H9 (cell line): ENCODE measurements around the gene ARFGEF3. TPM values are rescaled to one million over a fixed set of nuclear protein-coding genes. Genes with fewer than 3 reads are reported as not detected.

Experiments used
- DNase-seq: peaks from one replicate; pipeline ENCODE4 v3.0.0-alpha.2; 2017
- H2AFZ ChIP-seq: one replicate; pipeline ENCODE4 v1.6.1; 2013; ENCODE audit warnings: mild to moderate bottlenecking, low read length, control low read depth, moderate library complexity
- H2AK5ac ChIP-seq: 2 replicates; pipeline ENCODE4 v1.6.1; 2013; ENCODE audit warnings: low read length, control low read depth, mixed read lengths; ENCODE audit not compliant: insufficient read length
- H2BK120ac ChIP-seq: one replicate; pipeline ENCODE4 v1.6.1; 2013; ENCODE audit warnings: low read depth, mild to moderate bottlenecking, low read length, control low read depth, inconsistent platforms; ENCODE audit not compliant: poor library complexity, severe bottlenecking
- H2BK12ac ChIP-seq: 2 replicates; pipeline ENCODE4 v1.6.1; 2013; ENCODE audit warnings: low read length, control low read depth, mixed read lengths, low read depth; ENCODE audit not compliant: insufficient read length
- H2BK15ac ChIP-seq: 2 replicates; pipeline ENCODE4 v1.6.1; 2013; ENCODE audit warnings: low read depth, low read length, control low read depth
- H2BK20ac ChIP-seq: one replicate; pipeline ENCODE4 v1.6.1; 2013; ENCODE audit warnings: low read depth, mild to moderate bottlenecking, low read length, control low read depth, inconsistent platforms; ENCODE audit not compliant: poor library complexity, severe bottlenecking
- H2BK5ac ChIP-seq: 2 replicates; pipeline ENCODE4 v1.6.1; 2013; ENCODE audit warnings: low read length, control low read depth, mixed read lengths; ENCODE audit not compliant: insufficient read length
- H3K14ac ChIP-seq: 2 replicates; pipeline ENCODE4 v1.6.1; 2013; ENCODE audit warnings: low read length, control low read depth; ENCODE audit not compliant: insufficient read depth
- H3K18ac ChIP-seq: 2 replicates; pipeline ENCODE4 v1.6.1; 2013; ENCODE audit warnings: low read depth, mild to moderate bottlenecking, mixed read lengths, low read length, control low read depth; ENCODE audit not compliant: insufficient read length
- H3K23ac ChIP-seq: 2 replicates; pipeline ENCODE4 v1.6.1; 2013; ENCODE audit warnings: low read length, control low read depth, mixed read lengths, low read depth; ENCODE audit not compliant: insufficient read length
- H3K23me2 ChIP-seq: 2 replicates; pipeline ENCODE4 v1.6.1; 2013; ENCODE audit warnings: low read depth, mild to moderate bottlenecking, mixed read lengths, low read length, control low read depth; ENCODE audit not compliant: insufficient read length, poor library complexity, severe bottlenecking
- H3K27ac ChIP-seq: 2 replicates; pipeline ENCODE4 v1.5.1; 2013; ENCODE audit warnings: low read length, control low read depth, mixed read lengths, low read depth; ENCODE audit not compliant: insufficient read length
- H3K27me3 ChIP-seq: 2 replicates; pipeline ENCODE4 v1.6.1; 2013; ENCODE audit warnings: low read length, control low read depth, inconsistent platforms; ENCODE audit not compliant: insufficient read depth
- H3K4ac ChIP-seq: 2 replicates; pipeline ENCODE4 v1.6.1; 2013; ENCODE audit warnings: low read depth, mild to moderate bottlenecking, control low read depth, inconsistent platforms, low read length, moderate library complexity
- H3K4me1 ChIP-seq: 2 replicates; pipeline ENCODE4 v1.6.1; 2013; ENCODE audit warnings: low read length, control low read depth, inconsistent platforms; ENCODE audit not compliant: insufficient read depth
- H3K4me2 ChIP-seq: 2 replicates; pipeline ENCODE4 v1.6.1; 2013; ENCODE audit warnings: low read length, control low read depth, mixed read lengths; ENCODE audit not compliant: insufficient read length, insufficient read depth
- H3K56ac ChIP-seq: 2 replicates; pipeline ENCODE4 v1.6.1; 2013; ENCODE audit warnings: low read depth, mild to moderate bottlenecking, mixed read lengths, low read length, control low read depth; ENCODE audit not compliant: insufficient read length
- H3K79me1 ChIP-seq: 2 replicates; pipeline ENCODE4 v1.6.1; 2013; ENCODE audit warnings: low read depth, mild to moderate bottlenecking, moderate library complexity, low read length, control low read depth, inconsistent platforms; ENCODE audit not compliant: insufficient read depth, poor library complexity, severe bottlenecking
- H3K79me2 ChIP-seq: 2 replicates; pipeline ENCODE4 v1.6.1; 2013; ENCODE audit warnings: low read length, control low read depth, inconsistent platforms; ENCODE audit not compliant: insufficient read depth
- H3K9ac ChIP-seq: 2 replicates; pipeline ENCODE4 v1.6.1; 2013; ENCODE audit warnings: low read length, control low read depth, mixed read lengths; ENCODE audit not compliant: insufficient read length; ENCODE audit errors: extremely low read depth
- H3K9me3 ChIP-seq: one replicate; pipeline ENCODE4 v1.6.1; 2013; ENCODE audit warnings: low read depth, low read length, inconsistent platforms; ENCODE audit not compliant: control insufficient read depth
- H3T11ph ChIP-seq: one replicate; pipeline ENCODE4 v1.6.1; 2013; ENCODE audit warnings: mild to moderate bottlenecking, low read length, control low read depth, inconsistent platforms
- H4K20me1 ChIP-seq: one replicate; pipeline ENCODE4 v1.6.1; 2013; ENCODE audit not compliant: control insufficient read depth, insufficient read length, insufficient read depth
- H4K5ac ChIP-seq: 2 replicates; pipeline ENCODE4 v1.6.1; 2013; ENCODE audit warnings: low read depth, mild to moderate bottlenecking, mixed read lengths, low read length, control low read depth; ENCODE audit not compliant: insufficient read length
- H4K8ac ChIP-seq: replicated peaks from 2 replicates; pipeline ENCODE4 v1.6.1; 2013; ENCODE audit warnings: low read length, control low read depth, mixed read lengths, low read depth; ENCODE audit not compliant: insufficient read length
- H4K91ac ChIP-seq: 2 replicates; pipeline ENCODE4 v1.6.1; 2013; ENCODE audit warnings: low read depth, mild to moderate bottlenecking, moderate library complexity, mixed read lengths, low read length, control low read depth; ENCODE audit not compliant: insufficient read length
- H3K27ac Mint-ChIP-seq, 3 experiments: 2 replicates in 2 of 3; 3 replicates in 1 of 3; pipeline ENCODE4 v1.8.0; 2020 to 2021; ENCODE audit warnings: mixed read lengths in 3 of 3, mild to moderate bottlenecking in 1 of 3, moderate library complexity in 1 of 3
- H3K27me3 Mint-ChIP-seq: 2 replicates; pipeline ENCODE4 v1.8.0; 2021; ENCODE audit warnings: low read depth, mild to moderate bottlenecking, moderate library complexity, mixed read lengths
- H3K36me3 Mint-ChIP-seq, 3 experiments: 2 replicates in 2 of 3; 3 replicates in 1 of 3; pipeline ENCODE4 v1.8.0; 2020 to 2021; ENCODE audit warnings: low read depth in 3 of 3, mixed read lengths in 3 of 3; ENCODE audit not compliant: insufficient read depth in 1 of 3
- H3K4me1 Mint-ChIP-seq, 2 experiments: 2 replicates each; pipeline ENCODE4 v1.8.0; 2020; ENCODE audit warnings: mixed read lengths in 2 of 2
- H3K4me3 Mint-ChIP-seq, 2 experiments: 2 replicates in 1 of 2; 3 replicates in 1 of 2; pipeline ENCODE4 v1.8.0; 2020 to 2021; ENCODE audit warnings: mild to moderate bottlenecking in 2 of 2, mixed read lengths in 2 of 2, moderate library complexity in 1 of 2
- H3K9me3 Mint-ChIP-seq, 2 experiments: 2 replicates in 1 of 2; 3 replicates in 1 of 2; pipeline ENCODE4 v1.8.0; 2020; ENCODE audit warnings: mild to moderate bottlenecking in 2 of 2, mixed read lengths in 2 of 2, moderate library complexity in 1 of 2
- WGBS: extraction: QIAGEN DNeasy Blood & Tissue Kit; methylation state at CpG from one replicate; pipeline ENCODE4 v1.1.7; 2013; ENCODE audit warnings: missing lambda C conversion rate, low lambda C conversion rate, mixed read lengths; ENCODE audit not compliant: insufficient read length; ENCODE audit errors: extremely low coverage; 5-methylcytosine and 5-hydroxymethylcytosine counted together
- total RNA-seq: library from RNA; stranded (reverse); gene quantifications from 2 replicates; pipeline ENCODE4 v1.2.1, GENCODE V29; 2021
- TF ChIP-seq, protein P1 (sequence below): fragments of 200-600 bp; sonication (generic); conservative IDR thresholded peaks from 3 replicates; pipeline ENCODE4 v1.8.0; 2021; ENCODE audit warnings: antibody characterized with exemption, mild to moderate bottlenecking

Gene ARFGEF3
- total RNA-seq, 1 experiment from 2014 or later, result 13.7 TPM

DNA sequence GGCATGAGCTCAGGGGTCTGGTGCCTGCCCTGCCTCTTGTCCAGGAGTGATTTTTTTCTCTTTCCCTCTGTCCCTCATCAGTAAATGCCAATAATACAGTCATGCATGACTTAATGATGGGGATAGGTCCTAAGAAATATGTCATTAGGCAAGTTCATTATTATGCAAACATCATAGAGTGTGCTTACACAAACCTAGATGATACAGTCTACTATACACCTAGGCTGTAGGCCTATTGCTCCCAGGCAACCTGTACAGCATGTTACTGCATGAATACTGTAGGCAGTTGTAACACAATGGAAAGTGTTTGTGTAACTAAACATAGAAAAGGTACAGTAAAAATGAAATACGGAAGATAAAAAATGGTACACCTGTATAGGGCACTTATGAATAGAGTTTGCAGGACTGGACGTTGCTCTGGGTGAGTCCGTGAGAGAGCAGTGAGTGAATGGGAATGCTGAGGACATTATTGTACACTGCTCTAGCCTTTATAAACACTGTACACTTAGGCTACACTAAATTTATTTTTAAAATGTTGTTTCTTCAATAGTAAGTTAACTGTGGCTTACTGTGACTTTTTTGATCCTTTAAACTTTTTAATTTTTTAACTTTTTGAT, 34.5 kb downstream of the ARFGEF3 start:
- Mint-ChIP-seq H3K9me3 (peaks cover 12 to 13% of the 10 kb centered on the region in 2 experiments; a peak in 4 of 5 replicates), H3K27ac (no peak overlapping the region), H3K4me3 (no peak overlapping the region), H3K4me1 (peaks cover 27 to 42% of the 10 kb centered on the region in 2 experiments), H3K36me3 (peaks cover 9 to 14% (median 13%) of the 10 kb centered on the region in 3 experiments), H3K27me3 (no peaks in the 10 kb centered on the region)
- Histone ChIP-seq H2BK5ac (no peak overlapping the region), H3K9me3 (no peaks in the 10 kb centered on the region), H3K23ac (no peak overlapping the region), H3K27me3 (no peaks in the 10 kb centered on the region), H3K27ac (no peak overlapping the region), H3K79me1 (no peaks in the 10 kb centered on the region), H3K4me2 (no peak overlapping the region), H2AFZ (no peak overlapping the region), H2BK12ac (no peak overlapping the region), H2AK5ac (no peak overlapping the region), H2BK15ac (no peak overlapping the region), H3K9ac (no peak overlapping the region), H3K56ac (no peak overlapping the region), H3K4me1 (peaks cover 5% of the 10 kb centered on the region; the same call in 1 of the 2 replicates), H2BK20ac (no peak overlapping the region), H3T11ph (no peak overlapping the region), H3K79me2 (no peaks in the 10 kb centered on the region), H3K4ac (no peak overlapping the region), H3K14ac (no peak overlapping the region), H4K91ac (no peak overlapping the region), H4K5ac (no peak overlapping the region), H4K20me1 (no peaks in the 10 kb centered on the region), H3K23me2 (no peaks in the 10 kb centered on the region), H2BK120ac (no peak overlapping the region), H3K18ac (no peak overlapping the region), H4K8ac (no peak overlapping the region)
- no CpG with 5 or more reads among the region's 3 CpGs for WGBS
- TF ChIP-seq, protein P1, sequence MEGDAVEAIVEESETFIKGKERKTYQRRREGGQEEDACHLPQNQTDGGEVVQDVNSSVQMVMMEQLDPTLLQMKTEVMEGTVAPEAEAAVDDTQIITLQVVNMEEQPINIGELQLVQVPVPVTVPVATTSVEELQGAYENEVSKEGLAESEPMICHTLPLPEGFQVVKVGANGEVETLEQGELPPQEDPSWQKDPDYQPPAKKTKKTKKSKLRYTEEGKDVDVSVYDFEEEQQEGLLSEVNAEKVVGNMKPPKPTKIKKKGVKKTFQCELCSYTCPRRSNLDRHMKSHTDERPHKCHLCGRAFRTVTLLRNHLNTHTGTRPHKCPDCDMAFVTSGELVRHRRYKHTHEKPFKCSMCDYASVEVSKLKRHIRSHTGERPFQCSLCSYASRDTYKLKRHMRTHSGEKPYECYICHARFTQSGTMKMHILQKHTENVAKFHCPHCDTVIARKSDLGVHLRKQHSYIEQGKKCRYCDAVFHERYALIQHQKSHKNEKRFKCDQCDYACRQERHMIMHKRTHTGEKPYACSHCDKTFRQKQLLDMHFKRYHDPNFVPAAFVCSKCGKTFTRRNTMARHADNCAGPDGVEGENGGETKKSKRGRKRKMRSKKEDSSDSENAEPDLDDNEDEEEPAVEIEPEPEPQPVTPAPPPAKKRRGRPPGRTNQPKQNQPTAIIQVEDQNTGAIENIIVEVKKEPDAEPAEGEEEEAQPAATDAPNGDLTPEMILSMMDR, result no peak
- DNase-seq, result no peak
